MCF 10A (cell line): Measurements from ENCODE around the gene RBL1. TPM values are rescaled to one million over a fixed set of nuclear protein-coding genes. Genes with fewer than 3 reads are reported as not detected.
A peak's percentile ranks its signal among the peaks of the same experiment; 100 is the strongest.

Experiments used
- BruUV-seq: library from RNA; stranded (reverse); fragments of 400-500 nt; replicated peaks from 2 replicates; lab custom pipeline; 2021; lab: Mats Ljungman, UMichigan
- CTCF ChIA-PET: fragments of 300-600 bp; sonication (Branson Sonifier 250); formaldehyde crosslinking; extraction: SDS; loops from one replicate; lab custom pipeline; 2021; ENCODE audit warnings: antibody characterized with exemption, inconsistent platforms; lab: Yijun Ruan, JAX
- POLR2A ChIA-PET: fragments of 300-600, 350-650 bp; sonication (Branson Sonifier 250); formaldehyde crosslinking; extraction: SDS; loops from one replicate; lab custom pipeline; 2020; ENCODE audit warnings: antibody characterized with exemption, inconsistent platforms; lab: Yijun Ruan, JAX
- DNase-seq: peaks from one replicate; pipeline ENCODE4 v3.0.0-alpha.2; 2018; ENCODE audit not compliant: unreplicated experiment
- H3K27ac Mint-ChIP-seq: one replicate; pipeline ENCODE4 v1.8.0; 2022; ENCODE audit warnings: mild to moderate bottlenecking, low read depth, mixed read lengths; ENCODE audit not compliant: unreplicated experiment
- H3K27me3 Mint-ChIP-seq: one replicate; pipeline ENCODE4 v1.8.0; 2022; ENCODE audit warnings: mixed read lengths; ENCODE audit not compliant: insufficient read depth, unreplicated experiment
- H3K36me3 Mint-ChIP-seq: one replicate; pipeline ENCODE4 v1.8.0; 2022; ENCODE audit warnings: mild to moderate bottlenecking, moderate library complexity, mixed read lengths; ENCODE audit not compliant: insufficient read depth, unreplicated experiment
- H3K4me1 Mint-ChIP-seq: one replicate; pipeline ENCODE4 v1.8.0; 2022; ENCODE audit warnings: mixed read lengths; ENCODE audit not compliant: insufficient read depth, unreplicated experiment
- H3K4me3 Mint-ChIP-seq: one replicate; pipeline ENCODE4 v1.8.0; 2022; ENCODE audit warnings: mild to moderate bottlenecking, moderate library complexity, mixed read lengths; ENCODE audit not compliant: unreplicated experiment
- H3K9me3 Mint-ChIP-seq: one replicate; pipeline ENCODE4 v1.8.0; 2022; ENCODE audit warnings: mixed read lengths; ENCODE audit not compliant: unreplicated experiment
- intact Hi-C: fragments of 100-400 bp; cut with micrococcal nuclease; formaldehyde crosslinking; loops from 2 replicates; pipeline ENCODE4 v1.14.1; 2022
- total RNA-seq: library from RNA; stranded (reverse); gene quantifications from 2 replicates; pipeline ENCODE4 v1.2.3, GENCODE V29; 2022
- TF ChIP-seq, protein P1 (sequence below): fragments of 200-600 bp; IDR thresholded peaks from one replicate; pipeline ENCODE4 v1.8.0; 2022; ENCODE audit warnings: antibody characterized with exemption, mild to moderate bottlenecking; ENCODE audit not compliant: unreplicated experiment

Gene RBL1
- total RNA-seq, 1 experiment from 2014 or later = 9.2 TPM

DNA sequence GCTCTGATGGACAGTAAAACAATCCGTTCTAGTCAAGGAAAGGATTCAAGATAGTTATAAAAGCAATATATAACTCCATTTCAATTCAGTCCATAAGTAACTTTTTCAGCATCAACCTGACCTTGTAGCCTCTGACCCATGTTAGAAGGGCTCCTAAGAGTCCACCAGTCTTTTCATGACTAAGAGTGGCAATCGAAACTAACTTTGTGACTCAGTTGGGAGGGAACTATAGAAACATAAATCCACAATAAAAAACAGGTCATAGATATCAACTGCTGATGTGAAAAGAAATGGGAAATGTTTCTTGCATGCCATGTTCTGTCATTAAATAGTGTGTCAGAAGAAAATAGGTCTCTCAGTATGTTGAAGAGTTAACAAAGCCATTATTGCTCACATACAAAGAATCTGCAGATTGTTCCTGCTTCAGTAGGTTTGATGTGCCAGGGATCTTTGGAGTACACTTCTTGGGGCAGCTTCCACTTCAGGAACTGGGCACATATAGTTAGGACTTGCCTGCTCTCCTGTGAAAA, 16.2 kb upstream of the RBL1 start:
- ChIA-PET POLR2A (interaction anchor here (0.6 kb wide), 1 partner anchor 15 kb away, joined by 4 read pairs; no protein-coding TSS in a partner anchor), CTCF (no interaction called here)
- H3K4me1 Mint-ChIP-seq = no peaks in the 10 kb centered on the region
- no peak overlapping the region for H3K4me3 Mint-ChIP-seq
- no peaks in the 10 kb centered on the region for H3K36me3 Mint-ChIP-seq
- H3K9me3 Mint-ChIP-seq = no peaks in the 10 kb centered on the region
- TF ChIP-seq, protein P1, sequence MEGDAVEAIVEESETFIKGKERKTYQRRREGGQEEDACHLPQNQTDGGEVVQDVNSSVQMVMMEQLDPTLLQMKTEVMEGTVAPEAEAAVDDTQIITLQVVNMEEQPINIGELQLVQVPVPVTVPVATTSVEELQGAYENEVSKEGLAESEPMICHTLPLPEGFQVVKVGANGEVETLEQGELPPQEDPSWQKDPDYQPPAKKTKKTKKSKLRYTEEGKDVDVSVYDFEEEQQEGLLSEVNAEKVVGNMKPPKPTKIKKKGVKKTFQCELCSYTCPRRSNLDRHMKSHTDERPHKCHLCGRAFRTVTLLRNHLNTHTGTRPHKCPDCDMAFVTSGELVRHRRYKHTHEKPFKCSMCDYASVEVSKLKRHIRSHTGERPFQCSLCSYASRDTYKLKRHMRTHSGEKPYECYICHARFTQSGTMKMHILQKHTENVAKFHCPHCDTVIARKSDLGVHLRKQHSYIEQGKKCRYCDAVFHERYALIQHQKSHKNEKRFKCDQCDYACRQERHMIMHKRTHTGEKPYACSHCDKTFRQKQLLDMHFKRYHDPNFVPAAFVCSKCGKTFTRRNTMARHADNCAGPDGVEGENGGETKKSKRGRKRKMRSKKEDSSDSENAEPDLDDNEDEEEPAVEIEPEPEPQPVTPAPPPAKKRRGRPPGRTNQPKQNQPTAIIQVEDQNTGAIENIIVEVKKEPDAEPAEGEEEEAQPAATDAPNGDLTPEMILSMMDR = no peak
- intact Hi-C loops = no loop called here
- no peaks in the 10 kb centered on the region for H3K27me3 Mint-ChIP-seq
- H3K27ac Mint-ChIP-seq = no peak overlapping the region
- no peak for DNase-seq
- BruUV-seq = no TSS peak

DNA sequence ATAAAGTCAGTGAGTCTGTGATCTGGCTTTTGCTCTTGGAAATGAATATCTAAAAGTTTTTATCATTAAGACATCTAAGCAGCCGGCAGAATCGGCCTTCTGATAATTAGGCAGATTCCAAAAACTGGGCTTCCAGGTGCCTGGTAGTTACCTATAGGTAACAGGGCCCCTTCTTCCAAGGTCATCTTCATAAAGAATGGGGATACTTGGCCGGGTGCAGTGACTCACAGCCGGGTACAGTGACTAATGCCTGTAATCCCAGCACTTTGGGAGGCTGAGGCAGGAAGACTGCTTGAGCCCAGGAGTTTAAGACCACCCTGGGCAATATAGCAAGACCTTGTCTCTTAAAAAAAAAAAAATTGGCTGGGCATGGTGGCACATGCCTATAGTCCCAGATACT, 12.9 kb upstream of the RBL1 start:
- intact Hi-C loops = loop anchor here (10.0 kb wide), 1 partner anchor 66 kb away; the partner anchor contains the start of genes MROH8 and RPN2
- no peaks in the 10 kb centered on the region for H3K36me3 Mint-ChIP-seq
- H3K4me3 Mint-ChIP-seq = no peak overlapping the region
- no peaks in the 10 kb centered on the region for H3K9me3 Mint-ChIP-seq
- CTCF ChIA-PET = interaction anchor here (1.1 to 1.7 kb wide), 2 partner anchors 69 to 83 kb away, joined by 3 to 4 read pairs; no protein-coding TSS in a partner anchor
- peak; percentile 25 for DNase-seq
- no peaks in the 10 kb centered on the region for H3K27me3 Mint-ChIP-seq
- no TSS peak for BruUV-seq
- peaks cover 2% of the 10 kb centered on the region for H3K4me1 Mint-ChIP-seq
- POLR2A ChIA-PET = interaction anchor here (0.6 to 0.8 kb wide), 3 partner anchors 9 to 338 kb away, joined by 3 to 6 read pairs (median 3); no protein-coding TSS in a partner anchor
- TF ChIP-seq, protein P1 = no peak
- H3K27ac Mint-ChIP-seq = no peak overlapping the region

DNA sequence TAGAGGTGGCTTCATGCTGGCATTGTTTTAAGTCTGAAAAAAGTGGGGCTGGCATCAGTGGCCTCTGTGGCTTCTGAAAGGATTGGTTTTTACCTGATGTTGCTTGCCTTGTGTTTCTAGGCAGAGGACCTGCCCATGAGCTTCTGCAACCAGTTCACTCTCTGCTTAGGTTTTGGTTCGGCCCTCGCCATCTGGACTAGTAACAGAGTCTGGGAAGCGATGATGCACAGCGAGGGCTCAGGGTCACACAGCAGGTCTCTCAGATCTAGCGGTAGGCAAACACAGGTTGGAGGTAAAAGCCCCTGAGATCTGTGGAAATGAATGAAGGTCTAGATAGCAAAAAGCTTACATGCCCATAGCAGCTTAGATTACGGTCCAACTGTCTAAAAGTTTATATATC, 6.8 kb upstream of the RBL1 start:
- peaks cover 9% of the 10 kb centered on the region for H3K4me1 Mint-ChIP-seq

More for the DNA sequence above, 6.8 kb upstream of the RBL1 start:
- Mint-ChIP-seq H3K27me3 (no peaks in the 10 kb centered on the region), H3K4me3 (no peak overlapping the region), H3K36me3 (no peaks in the 10 kb centered on the region), H3K27ac (no peak overlapping the region), H3K9me3 (no peaks in the 10 kb centered on the region)
- no peak for DNase-seq
- intact Hi-C loops = loop anchor here (10.0 kb wide), 1 partner anchor 72 kb away; the partner anchor contains the start of genes MROH8 and RPN2
- CTCF ChIA-PET = interaction anchor here (1.2 kb wide), 1 partner anchor 76 kb away, joined by 5 read pairs; the partner anchor contains the start of gene RPN2
- TF ChIP-seq, protein P1 = no peak
- BruUV-seq = no TSS peak
- POLR2A ChIA-PET = interaction anchor here (1.9 kb wide), 1 partner anchor 76 kb away, joined by 7 read pairs; the partner anchor contains the start of genes MROH8 and RPN2
